Measurements from ENCODE around the gene IGSF6. TPM values are rescaled to one million over a fixed set of nuclear protein-coding genes. Genes with fewer than 3 reads are reported as not detected.
"Not testable (repeated sequence)": the region's sequence is repeated elsewhere in the genome, so short reads cannot be mapped to it uniquely, and the experiment has no call there.

IGSF6 gene
- total and polyA plus RNA-seq, 9 of the 15 experiments (the other 6 are each of a cell fraction or from before 2014, with no cell fraction given) = 0.07 TPM; not detected in 8

DNA sequence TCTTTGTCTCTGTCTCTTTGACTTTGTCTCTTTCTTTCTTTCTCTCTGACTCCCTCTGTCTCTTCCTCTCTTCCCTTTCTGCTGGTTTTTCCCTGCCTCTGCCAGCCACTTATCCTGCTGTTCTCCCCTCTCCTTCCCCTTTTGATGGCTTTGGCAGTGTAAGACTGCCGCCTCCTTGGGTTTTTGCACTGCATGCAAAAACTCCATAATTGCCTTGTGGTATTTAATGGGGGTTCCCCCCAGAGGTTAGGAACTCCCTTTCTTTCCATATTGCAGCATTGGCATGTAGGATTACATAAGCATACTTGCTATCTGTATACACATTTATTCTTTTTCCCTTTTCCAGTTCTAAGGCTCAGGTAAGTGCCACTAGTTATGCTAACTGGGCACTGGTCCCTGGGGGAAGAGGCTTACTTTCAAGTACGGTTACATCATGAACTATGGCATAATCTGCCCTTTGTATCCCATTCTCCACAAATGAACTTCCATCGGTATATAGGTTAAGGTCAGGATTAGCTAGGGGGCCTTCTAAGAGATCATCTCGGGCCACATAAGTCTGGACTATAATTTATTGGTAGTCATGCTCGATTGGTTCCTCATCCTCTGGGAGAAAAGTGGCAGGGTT lies 20.3 kb downstream of the IGSF6 start:
- DNase-seq (ENCODE audit: extremely low read depth in 1 of 4, low spot score in 3 of 4); H3K4me2 ChIP-seq (ENCODE audit: insufficient read depth, low read length); H3K79me2 ChIP-seq (ENCODE audit: control insufficient read depth, insufficient read depth, low read length); CTCF ChIA-PET (ENCODE audit: low intra/inter-chr PET ratio); ATAC-seq; H3K27ac ChIP-seq (ENCODE audit: extremely low read depth, low read depth, low read length); H3K9me1 ChIP-seq (ENCODE audit: control insufficient read depth, insufficient read depth, low read length); FAIRE-seq; H3K9ac ChIP-seq (ENCODE audit: insufficient read depth in 1 of 2, low read depth in 2 of 2, low read length in 2 of 2); H3K9me3 ChIP-seq (replicated peaks; ENCODE audit: control insufficient read depth, insufficient read depth, low read depth, low read length); H2AFZ ChIP-seq (ENCODE audit: low read depth, low read length); BruUV-seq (replicated peaks); in situ Hi-C loops (cut with MboI); H3K4me1 ChIP-seq (replicated peaks in 1 of 2; ENCODE audit: control insufficient read depth in 2 of 2, insufficient read depth in 2 of 2, low read length in 2 of 2); H4K20me1 ChIP-seq (replicated peaks; ENCODE audit: control insufficient read depth, insufficient read depth, low read length); intact Hi-C loops (cut with micrococcal nuclease); H3K27me3 ChIP-seq (ENCODE audit: control insufficient read depth in 2 of 2, insufficient read depth in 2 of 2, low read length in 2 of 2); H3K4me3 ChIP-seq: not testable (repeated sequence)
- WGBS (ENCODE audit: insufficient coverage, low coverage, missing lambda C conversion rate) = 86% methylated on average over 5 of the region's 5 CpGs
- POLR2A ChIA-PET = interaction anchor here (1.0 kb wide), 1 partner anchor 48 kb away, joined by 3 read pairs; no protein-coding TSS in a partner anchor
- peaks cover 23% of the 10 kb centered on the region; the same call in 2 of the 3 replicates for H3K36me3 ChIP-seq (ENCODE audit: control insufficient read depth, insufficient read depth, low read length)

DNA sequence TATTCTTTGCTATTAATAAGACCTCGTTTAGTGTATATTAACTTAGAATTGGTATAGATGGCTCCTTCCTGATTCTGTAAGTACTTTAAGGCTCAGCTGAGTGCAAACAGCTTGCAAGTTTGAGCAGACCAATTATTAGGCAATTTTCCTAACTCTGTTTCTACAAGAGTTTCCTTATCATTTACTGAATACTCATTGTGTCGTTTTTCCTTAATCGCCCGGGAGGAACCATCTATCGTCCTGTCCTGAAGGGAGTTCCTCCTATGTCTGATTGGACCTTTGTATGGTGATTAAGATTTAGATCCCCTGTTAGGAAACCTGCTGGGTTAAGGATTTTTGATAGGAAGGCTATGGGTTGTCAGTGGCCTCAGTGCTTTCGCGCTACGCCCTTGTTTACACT lies 21.0 kb downstream of the IGSF6 start:
- H3K79me2 ChIP-seq (ENCODE audit: control insufficient read depth, insufficient read depth, low read length); in situ Hi-C loops (cut with MboI); H4K20me1 ChIP-seq (replicated peaks; ENCODE audit: control insufficient read depth, insufficient read depth, low read length); H3K4me3 ChIP-seq; BruUV-seq (replicated peaks); H3K4me1 ChIP-seq (replicated peaks in 1 of 2; ENCODE audit: control insufficient read depth in 2 of 2, insufficient read depth in 2 of 2, low read length in 2 of 2); CTCF ChIA-PET (ENCODE audit: low intra/inter-chr PET ratio); POLR2A ChIA-PET; H3K9me1 ChIP-seq (ENCODE audit: control insufficient read depth, insufficient read depth, low read length); H3K9me3 ChIP-seq (replicated peaks; ENCODE audit: control insufficient read depth, insufficient read depth, low read depth, low read length); FAIRE-seq; ATAC-seq; H3K9ac ChIP-seq (ENCODE audit: insufficient read depth in 1 of 2, low read depth in 2 of 2, low read length in 2 of 2); H2AFZ ChIP-seq (ENCODE audit: low read depth, low read length); H3K27ac ChIP-seq (ENCODE audit: extremely low read depth, low read depth, low read length); DNase-seq (ENCODE audit: extremely low read depth in 1 of 4, low spot score in 3 of 4); intact Hi-C loops (cut with micrococcal nuclease); H3K27me3 ChIP-seq (ENCODE audit: control insufficient read depth in 2 of 2, insufficient read depth in 2 of 2, low read length in 2 of 2); H3K4me2 ChIP-seq (ENCODE audit: insufficient read depth, low read length): not testable (repeated sequence)
- H3K36me3 ChIP-seq (ENCODE audit: control insufficient read depth, insufficient read depth, low read length) = peaks cover 30% of the 10 kb centered on the region; the same call in 2 of the 3 replicates
- 87% methylated on average over 8 of the region's 8 CpGs for WGBS (ENCODE audit: insufficient coverage, low coverage, missing lambda C conversion rate)

DNA sequence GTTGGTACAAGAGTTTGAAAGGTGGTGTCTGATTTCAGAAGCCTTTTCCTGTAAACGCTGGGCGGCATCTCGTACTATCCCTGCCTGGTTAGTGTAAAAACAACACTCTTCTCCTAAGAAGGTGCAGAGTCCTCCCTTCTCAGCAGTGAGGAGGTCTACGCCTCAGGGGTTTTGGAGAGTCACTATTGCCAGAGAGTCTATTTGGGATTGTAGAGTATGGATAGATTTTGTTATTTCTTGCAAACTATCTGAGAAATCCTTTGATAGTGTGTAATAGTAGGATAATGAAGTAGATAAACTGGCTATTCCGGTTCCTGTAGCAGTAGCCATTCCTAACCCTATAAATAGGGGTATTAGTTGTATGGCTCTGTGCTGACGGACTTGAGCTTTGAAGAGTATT lies 21.5 kb downstream of the IGSF6 start:
- H3K4me2 ChIP-seq (ENCODE audit: insufficient read depth, low read length); ATAC-seq; H3K9me3 ChIP-seq (replicated peaks; ENCODE audit: control insufficient read depth, insufficient read depth, low read depth, low read length); DNase-seq (ENCODE audit: extremely low read depth in 1 of 4, low spot score in 3 of 4); H3K9ac ChIP-seq (ENCODE audit: insufficient read depth in 1 of 2, low read depth in 2 of 2, low read length in 2 of 2); H3K9me1 ChIP-seq (ENCODE audit: control insufficient read depth, insufficient read depth, low read length); intact Hi-C loops (cut with micrococcal nuclease); BruUV-seq (replicated peaks); H3K27ac ChIP-seq (ENCODE audit: extremely low read depth, low read depth, low read length); H3K4me3 ChIP-seq; H4K20me1 ChIP-seq (replicated peaks; ENCODE audit: control insufficient read depth, insufficient read depth, low read length); H3K4me1 ChIP-seq (replicated peaks in 1 of 2; ENCODE audit: control insufficient read depth in 2 of 2, insufficient read depth in 2 of 2, low read length in 2 of 2); H2AFZ ChIP-seq (ENCODE audit: low read depth, low read length); CTCF ChIA-PET (ENCODE audit: low intra/inter-chr PET ratio); FAIRE-seq; in situ Hi-C loops (cut with MboI); H3K79me2 ChIP-seq (ENCODE audit: control insufficient read depth, insufficient read depth, low read length); H3K27me3 ChIP-seq (ENCODE audit: control insufficient read depth in 2 of 2, insufficient read depth in 2 of 2, low read length in 2 of 2): not testable (repeated sequence)
- POLR2A ChIA-PET = interaction anchor here (1.2 kb wide), 1 partner anchor 27 kb away, joined by 6 read pairs; no protein-coding TSS in a partner anchor
- peaks cover 34% of the 10 kb centered on the region; the same call in 2 of the 3 replicates for H3K36me3 ChIP-seq (ENCODE audit: control insufficient read depth, insufficient read depth, low read length)
- WGBS (ENCODE audit: insufficient coverage, low coverage, missing lambda C conversion rate) = 95% methylated on average over 6 of the region's 6 CpGs
